ENCODE measurements around the gene ACKR3.

GRCh38 chr2:236523249-236523648, 46.4 kb upstream of the ACKR3 start:
- TF ChIP-seq POLR2A (IDR thresholded peaks at IDR 0.05; ENCODE audit: low read depth, low read length) (no peak), TAF1 (IDR thresholded peaks at IDR 0.05; ENCODE audit: borderline replicate concordance, low read depth, low read length) (no peak)
